GM23248 (cell line): ENCODE data around the gene OR2T3. TPM values are rescaled to one million over a fixed set of nuclear protein-coding genes. Genes with fewer than 3 reads are reported as not detected.
"Not testable (repeated sequence)": the region's sequence is repeated elsewhere in the genome, so short reads cannot be mapped to it uniquely, and the experiment has no call there.

Experiments used
- DNase-seq: peaks from one replicate; pipeline ENCODE4 v3.0.0-alpha.2; 2015
- H2AFZ ChIP-seq: fragments of 200-600 bp; sonication (generic); 2 replicates; pipeline ENCODE4 v1.6.1; 2016; ENCODE audit warnings: antibody characterized with exemption
- H3F3A ChIP-seq: fragments of 200-600 bp; sonication (generic); 2 replicates; pipeline ENCODE4 v1.6.1; 2016; ENCODE audit warnings: mild to moderate bottlenecking, antibody characterized with exemption, mixed run types; ENCODE audit not compliant: insufficient read depth
- H3K27ac ChIP-seq: fragments of 200-600 bp; sonication (generic); 2 replicates; pipeline ENCODE4 v1.5.1; 2016; ENCODE audit warnings: mild to moderate bottlenecking
- H3K27me3 ChIP-seq: fragments of 200-600 bp; sonication (generic); replicated peaks from 2 replicates; pipeline ENCODE4 v1.6.1; 2016; ENCODE audit warnings: mild to moderate bottlenecking; ENCODE audit not compliant: insufficient read depth
- H3K36me3 ChIP-seq: fragments of 200-600 bp; sonication (generic); 2 replicates; pipeline ENCODE4 v1.6.1; 2016; ENCODE audit warnings: low read depth, mild to moderate bottlenecking
- H3K4me1 ChIP-seq: fragments of 200-600 bp; sonication (generic); 2 replicates; pipeline ENCODE4 v1.6.1; 2016; ENCODE audit warnings: mild to moderate bottlenecking; ENCODE audit not compliant: insufficient read depth
- H3K4me2 ChIP-seq: fragments of 200-600 bp; sonication (generic); one replicate; pipeline ENCODE4 v1.6.1; 2016; ENCODE audit warnings: mild to moderate bottlenecking; ENCODE audit not compliant: unreplicated experiment
- H3K4me3 ChIP-seq: fragments of 200-600 bp; sonication (generic); 2 replicates; pipeline ENCODE4 v1.5.1; 2016; ENCODE audit warnings: mild to moderate bottlenecking
- H3K79me2 ChIP-seq: fragments of 200-600 bp; sonication (generic); 2 replicates; pipeline ENCODE4 v1.6.1; 2016; ENCODE audit warnings: mild to moderate bottlenecking; ENCODE audit not compliant: insufficient read depth
- H3K9ac ChIP-seq: fragments of 200-600 bp; sonication (generic); 2 replicates; pipeline ENCODE4 v1.6.1; 2016; ENCODE audit warnings: mild to moderate bottlenecking
- H3K9me2 ChIP-seq: fragments of 200-600 bp; sonication (generic); 2 replicates; pipeline ENCODE4 v1.6.1; 2016; ENCODE audit warnings: mixed run types, mild to moderate bottlenecking, moderate library complexity; ENCODE audit not compliant: insufficient read depth
- H3K9me3 ChIP-seq: fragments of 200-600 bp; sonication (generic); one replicate; pipeline ENCODE4 v1.6.1; 2017; ENCODE audit warnings: low read depth
- H4K20me1 ChIP-seq: fragments of 200-600 bp; sonication (generic); 2 replicates; pipeline ENCODE4 v1.6.0; 2016; ENCODE audit not compliant: insufficient read depth
- WGBS, 2 experiments: methylation state at CpG; one replicate each; pipeline ENCODE4 v1.1.6; 2015 to 2017; ENCODE audit warnings: low lambda C conversion rate in 2 of 2, low coverage in 1 of 2; ENCODE audit errors: missing lambda C conversion rate in 2 of 2; 5-methylcytosine and 5-hydroxymethylcytosine counted together
- in situ Hi-C: fragments of 300-500 bp; cut with MboI; formaldehyde crosslinking; loops from 2 replicates; pipeline ENCODE4 v1.15.0; 2020
- polyA plus RNA-seq: library from polyadenylated mRNA; unstranded; fragments of >200 nt; fragmentation: Nextera tagmentation; extraction: Ambion mirVana; gene quantifications from 2 replicates; pipeline ENCODE4 v1.2.1, GENCODE V29; 2016
- total RNA-seq: library from RNA; depleted of rRNA; stranded (reverse); fragments of >200 nt; shearing (Covaris generic); gene quantifications from 2 replicates; pipeline ENCODE4 v1.2.3, GENCODE V29; 2014

The OR2T3 gene
- total and polyA plus RNA-seq, 2 experiments from 2014 or later: not detected

DNA sequence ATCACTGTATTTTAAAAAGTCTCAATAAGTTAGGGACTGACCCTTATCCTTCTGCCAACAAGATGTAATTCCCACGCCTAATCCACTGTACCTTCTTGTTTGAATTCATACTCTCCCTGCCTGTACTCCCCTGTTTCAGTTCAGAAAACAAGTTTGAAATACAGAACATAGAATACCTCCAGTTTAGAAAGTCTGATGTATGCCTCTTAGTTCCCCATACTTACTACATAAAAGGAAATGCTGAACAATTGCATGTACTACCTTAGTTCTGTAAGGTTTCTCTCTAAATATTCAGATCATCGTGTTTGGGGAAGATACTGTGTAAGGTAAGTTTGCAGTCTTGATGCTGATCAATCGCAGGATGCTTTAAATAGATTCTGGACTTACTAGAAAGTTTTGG, 36.8 kb upstream of the OR2T3 start:
- in situ Hi-C loops, H3K36me3 ChIP-seq, H2AFZ ChIP-seq, H3K27ac ChIP-seq, H3K4me2 ChIP-seq, H3K27me3 ChIP-seq, H3K4me1 ChIP-seq, DNase-seq, H3K9me3 ChIP-seq, H3K79me2 ChIP-seq, H4K20me1 ChIP-seq, H3F3A ChIP-seq, H3K9me2 ChIP-seq, H3K9ac ChIP-seq, H3K4me3 ChIP-seq: not testable (repeated sequence)
- 7 to 10% methylated on average over 3 of the region's 3 CpGs for WGBS, 2 experiments

DNA sequence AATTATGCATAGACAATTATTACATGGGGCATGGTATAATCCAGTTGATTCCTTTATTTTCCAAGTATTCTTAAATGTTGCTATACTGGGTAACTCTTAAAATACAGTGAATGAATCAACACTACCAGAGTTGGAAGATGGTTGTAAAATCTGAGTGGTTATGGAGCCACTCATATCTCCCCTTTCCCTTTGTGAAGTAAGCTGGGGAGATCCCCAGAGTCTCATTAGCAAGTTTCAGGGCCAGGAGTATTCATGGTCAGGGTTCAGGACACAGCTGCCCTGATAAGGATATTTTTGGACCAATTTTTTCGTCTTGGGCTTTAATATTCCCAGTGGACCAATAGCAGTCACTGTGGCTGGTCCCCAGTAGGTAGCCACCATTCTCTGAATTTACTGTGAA, 34.5 kb upstream of the OR2T3 start:
- H3F3A ChIP-seq, H3K4me2 ChIP-seq, H3K4me3 ChIP-seq, H3K4me1 ChIP-seq, DNase-seq, H3K36me3 ChIP-seq, H3K79me2 ChIP-seq, H2AFZ ChIP-seq, H3K9me3 ChIP-seq, H3K27ac ChIP-seq, H3K9ac ChIP-seq, H4K20me1 ChIP-seq, H3K27me3 ChIP-seq, H3K9me2 ChIP-seq, in situ Hi-C loops: not testable (repeated sequence)
- 0% methylated on average over 1 of the region's 1 CpG for WGBS, 2 experiments

DNA sequence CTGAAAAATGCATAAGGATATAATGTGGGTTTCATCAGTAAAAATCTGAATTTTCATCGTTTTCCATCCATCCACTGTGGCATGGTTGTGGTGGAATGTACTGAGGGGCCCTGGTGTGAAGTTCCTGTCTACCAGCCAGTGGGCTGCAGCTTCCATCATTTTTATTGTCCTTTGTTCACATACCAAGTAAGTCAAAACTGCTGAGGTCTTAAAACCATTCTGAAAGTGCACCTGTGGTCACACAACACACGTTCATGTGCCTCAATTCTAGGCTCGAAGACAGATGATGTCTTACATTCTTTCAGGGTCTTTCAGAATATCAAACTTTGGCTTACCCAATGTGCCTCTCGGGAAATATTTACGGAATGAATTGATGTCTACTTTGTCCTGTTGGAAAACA, 33.9 kb upstream of the OR2T3 start:
- H3K4me3 ChIP-seq, H3K79me2 ChIP-seq, H4K20me1 ChIP-seq, H3K4me2 ChIP-seq, H3K36me3 ChIP-seq, H3K9me3 ChIP-seq, H3F3A ChIP-seq, H3K4me1 ChIP-seq, H3K27me3 ChIP-seq, H3K27ac ChIP-seq, H3K9ac ChIP-seq, in situ Hi-C loops, H3K9me2 ChIP-seq, H2AFZ ChIP-seq, DNase-seq: not testable (repeated sequence)
- WGBS, 2 experiments: 13 to 16% methylated on average over 5 of the region's 5 CpGs

DNA sequence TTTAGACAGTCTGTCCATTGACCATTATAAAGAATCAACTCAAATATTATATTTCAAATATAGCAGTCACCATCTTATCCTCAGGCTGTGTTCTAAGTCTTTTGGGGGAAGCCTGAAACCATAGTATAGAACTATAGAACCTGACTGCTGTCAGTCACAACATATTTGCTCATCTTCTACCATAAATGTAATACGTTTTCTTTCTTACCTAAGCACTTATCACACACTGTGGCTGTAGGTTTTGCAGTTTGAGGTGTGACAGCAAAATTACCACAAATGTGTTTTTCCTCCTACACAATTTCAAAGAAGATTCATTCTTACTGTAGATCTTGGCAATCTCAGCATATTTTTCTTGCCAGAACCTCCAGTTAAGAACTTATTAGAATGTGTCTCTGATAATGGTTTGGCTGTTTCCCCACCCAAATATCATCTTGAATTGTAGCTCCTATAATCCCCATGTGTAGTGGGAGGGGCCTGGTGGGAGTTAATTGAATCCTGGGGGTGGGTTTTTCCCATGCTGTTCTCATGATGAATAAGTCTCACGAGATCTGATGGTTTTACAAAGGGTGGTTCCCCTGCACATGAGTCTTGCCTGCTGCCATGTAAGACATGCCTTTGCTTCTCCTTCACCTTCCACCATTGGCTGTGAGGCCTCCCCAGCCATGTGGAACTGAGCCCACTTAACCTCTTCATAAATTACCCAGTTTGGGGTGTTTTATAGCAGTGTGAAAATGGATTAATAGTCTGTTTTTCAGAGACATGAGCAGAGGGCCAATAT, 30.5 kb upstream of the OR2T3 start:
- H3F3A ChIP-seq, H3K9me3 ChIP-seq, H2AFZ ChIP-seq, DNase-seq, H3K9ac ChIP-seq, H3K36me3 ChIP-seq, H3K4me2 ChIP-seq, H3K4me1 ChIP-seq, H3K27me3 ChIP-seq, H3K27ac ChIP-seq, H3K79me2 ChIP-seq, H3K4me3 ChIP-seq, H3K9me2 ChIP-seq, H4K20me1 ChIP-seq: not testable (repeated sequence)
- WGBS, 2 experiments: 0% methylated on average over 1 of the region's 2 CpGs
- in situ Hi-C loops: loop anchor here (5.0 kb wide), 1 partner anchor 210 kb away; no protein-coding TSS in a partner anchor

DNA sequence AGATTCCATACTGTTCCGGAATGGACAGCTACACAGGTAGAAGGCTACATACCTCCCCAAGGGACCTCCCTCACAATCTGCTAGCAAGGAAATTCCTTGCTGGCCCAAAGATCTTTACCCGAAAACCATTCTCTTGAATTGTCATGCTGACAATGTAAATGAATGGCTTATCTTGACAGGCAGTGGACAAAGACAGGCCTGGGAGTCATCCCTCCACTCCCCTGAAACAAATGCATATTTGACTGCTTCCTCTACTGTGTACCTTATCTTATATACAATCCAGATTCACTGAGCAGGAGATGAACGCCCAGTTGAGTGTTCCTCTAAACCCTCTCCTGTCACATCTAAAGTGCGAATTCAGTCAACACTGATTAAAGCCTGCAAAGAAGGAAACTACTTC, 28.5 kb upstream of the OR2T3 start:
- not testable (repeated sequence) for H3K9me3 ChIP-seq, H3F3A ChIP-seq, H3K4me1 ChIP-seq, H3K27ac ChIP-seq, DNase-seq, H4K20me1 ChIP-seq, H2AFZ ChIP-seq, H3K9me2 ChIP-seq, H3K36me3 ChIP-seq, H3K27me3 ChIP-seq, H3K9ac ChIP-seq, H3K4me2 ChIP-seq, H3K4me3 ChIP-seq, H3K79me2 ChIP-seq
- in situ Hi-C loops: loop anchor here (5.0 kb wide), 1 partner anchor 208 kb away; no protein-coding TSS in a partner anchor
- 30% methylated on average over 4 of the region's 4 CpGs for WGBS, 2 experiments

DNA sequence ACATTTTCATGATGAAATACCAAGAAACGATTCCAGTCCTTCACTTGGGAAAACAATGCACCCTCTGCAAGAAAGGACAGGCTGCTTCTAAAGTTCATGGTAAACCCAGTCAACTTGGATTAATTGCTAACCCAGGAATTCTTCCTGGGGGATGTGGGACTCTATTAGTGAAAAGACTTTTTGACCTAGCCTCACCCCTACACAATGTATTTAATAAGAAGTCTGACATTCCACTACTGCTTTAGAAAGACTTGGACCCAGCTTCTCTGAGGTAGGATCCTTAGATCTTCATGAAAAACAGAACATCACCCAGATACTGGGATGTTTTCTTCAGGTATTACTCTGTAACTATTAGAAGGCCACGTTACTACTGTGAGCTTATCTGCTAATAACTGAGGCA, 27.8 kb upstream of the OR2T3 start, which contains the start of gene OR2T2:
Gene OR2T2, plus strand, starts transcription at position 239 of the 400 bp plus-strand sequence. CDS start 7,161 bp downstream, outside the sequence.
- H3K4me2 ChIP-seq, H3K4me1 ChIP-seq, H3K4me3 ChIP-seq, H3K36me3 ChIP-seq, H3F3A ChIP-seq, H4K20me1 ChIP-seq, H3K9ac ChIP-seq, H3K27ac ChIP-seq, H3K9me2 ChIP-seq, H3K9me3 ChIP-seq, in situ Hi-C loops, H3K27me3 ChIP-seq, H3K79me2 ChIP-seq, DNase-seq, H2AFZ ChIP-seq: not testable (repeated sequence)
- 10 to 13% methylated on average over 1 to 2 of the region's 2 CpGs for WGBS, 2 experiments

DNA sequence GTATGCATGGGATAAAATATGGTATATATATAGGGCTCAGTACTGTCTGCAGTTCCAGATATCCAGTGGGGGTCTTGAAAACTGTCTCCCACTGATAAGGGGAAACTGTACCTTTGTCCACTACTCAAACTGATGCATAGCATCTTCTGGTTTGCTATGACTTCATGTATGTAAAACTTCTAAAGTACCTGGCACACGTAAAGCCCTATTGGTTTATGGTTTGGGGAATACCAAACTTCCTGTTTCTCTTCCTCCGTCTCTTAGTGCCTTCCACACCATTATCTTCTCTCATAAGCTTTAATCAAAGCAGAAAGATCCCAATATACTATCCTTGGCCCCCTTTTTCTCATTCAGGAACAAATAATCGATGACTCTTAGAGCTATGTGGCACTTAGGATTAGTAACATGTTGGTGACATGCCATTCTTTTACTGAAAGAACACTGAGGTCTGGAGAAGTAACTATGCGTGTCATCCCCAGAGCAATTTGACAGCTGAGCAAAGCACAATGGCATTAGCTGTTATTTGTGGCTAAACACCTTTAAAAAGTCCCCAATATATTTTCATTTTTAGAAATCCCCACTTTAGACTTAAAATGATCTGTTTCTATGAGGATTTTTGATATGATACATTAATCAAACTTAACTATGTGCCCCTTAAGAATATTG, 24.6 kb upstream of the OR2T3 start:
- H3K4me2 ChIP-seq, in situ Hi-C loops, H3K9me3 ChIP-seq, H3K27ac ChIP-seq, DNase-seq, H2AFZ ChIP-seq, H4K20me1 ChIP-seq, H3F3A ChIP-seq, H3K36me3 ChIP-seq, H3K9ac ChIP-seq, H3K4me3 ChIP-seq, H3K27me3 ChIP-seq, H3K9me2 ChIP-seq, H3K4me1 ChIP-seq, H3K79me2 ChIP-seq: not testable (repeated sequence)
- WGBS, 2 experiments: no CpG with 5 or more reads among the region's 4 CpGs
